NCI-H2171 (cell line): ENCODE measurements around the gene SLC9A9.
A peak's percentile ranks its signal among the peaks of the same experiment; 100 is the strongest.

Experiments used
- DNase-seq: peaks from one replicate; lab custom pipeline; 2025; lab: John Stamatoyannopoulos, UW

Gene SLC9A9

DNA sequence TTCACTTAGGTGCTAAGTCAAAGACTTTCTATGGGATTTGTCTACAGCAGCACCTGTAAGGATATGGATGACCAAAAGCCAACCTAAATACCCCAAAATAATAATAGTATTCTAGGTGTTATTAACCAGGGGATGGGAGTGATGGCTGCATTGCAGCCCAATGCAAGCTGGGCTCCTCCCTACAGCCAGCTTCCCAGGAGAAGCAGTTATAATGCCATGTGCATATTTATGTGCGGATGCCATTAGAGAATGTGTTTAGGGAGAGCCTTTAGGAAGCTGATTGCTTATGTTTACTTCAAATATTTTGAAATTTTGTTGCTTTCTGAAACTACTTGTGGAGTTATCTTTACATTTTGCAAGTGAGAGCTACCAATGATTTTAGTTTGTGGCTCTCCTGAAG, 491.4 kb downstream of the SLC9A9 start:
- no peak for DNase-seq

DNA sequence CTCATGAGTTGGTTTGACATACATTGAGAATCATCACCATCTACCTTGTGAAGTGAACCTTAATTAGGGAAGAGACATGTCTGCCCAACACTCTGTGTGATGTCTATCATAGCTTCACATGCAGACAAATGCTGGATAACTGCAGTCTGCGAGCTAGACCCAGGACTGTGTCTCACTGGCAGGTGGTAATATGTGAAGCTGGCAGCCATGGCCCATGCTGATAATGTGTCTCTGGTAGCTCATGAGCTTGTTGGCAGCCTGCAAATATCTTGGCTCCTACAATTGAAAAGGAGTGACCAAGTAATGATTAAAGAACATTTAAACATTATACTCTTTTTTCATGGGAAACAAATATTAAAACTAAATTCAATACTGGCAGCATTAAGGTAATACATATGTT, 493.9 kb downstream of the SLC9A9 start:
- no peak for DNase-seq

DNA sequence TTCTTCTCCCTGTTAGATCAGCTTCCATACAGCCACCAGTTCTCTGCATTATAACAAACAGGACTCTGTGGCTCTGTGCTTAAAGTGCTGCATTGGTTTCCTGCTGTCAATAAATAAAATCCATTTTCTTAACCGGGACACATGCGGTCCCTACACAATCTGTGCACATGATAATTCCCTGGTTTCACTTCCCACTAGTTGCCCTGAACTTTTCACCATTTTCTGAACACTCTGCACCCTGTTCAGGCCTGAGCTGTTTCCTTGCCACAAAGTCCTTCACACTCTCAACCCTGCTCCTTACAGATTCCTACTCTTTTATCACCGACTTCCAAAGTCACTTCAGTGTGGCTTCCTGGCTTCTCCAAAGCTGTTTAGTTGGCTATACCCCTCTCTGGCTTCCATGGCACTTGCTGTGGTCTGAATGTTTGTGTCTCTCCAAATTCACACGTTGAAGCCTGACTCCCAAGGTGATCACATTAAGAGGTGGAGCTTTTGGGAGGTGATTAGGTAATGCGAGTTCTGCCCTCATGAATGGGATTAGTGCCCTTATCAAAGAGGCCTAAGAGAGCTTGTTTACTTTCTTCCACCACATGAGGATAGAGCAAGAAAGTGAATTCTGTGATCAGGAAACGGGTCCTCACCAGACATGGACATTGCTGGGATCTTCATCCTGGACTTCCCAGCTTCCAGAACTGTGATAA, 495.3 kb downstream of the SLC9A9 start:
- no peak for DNase-seq

DNA sequence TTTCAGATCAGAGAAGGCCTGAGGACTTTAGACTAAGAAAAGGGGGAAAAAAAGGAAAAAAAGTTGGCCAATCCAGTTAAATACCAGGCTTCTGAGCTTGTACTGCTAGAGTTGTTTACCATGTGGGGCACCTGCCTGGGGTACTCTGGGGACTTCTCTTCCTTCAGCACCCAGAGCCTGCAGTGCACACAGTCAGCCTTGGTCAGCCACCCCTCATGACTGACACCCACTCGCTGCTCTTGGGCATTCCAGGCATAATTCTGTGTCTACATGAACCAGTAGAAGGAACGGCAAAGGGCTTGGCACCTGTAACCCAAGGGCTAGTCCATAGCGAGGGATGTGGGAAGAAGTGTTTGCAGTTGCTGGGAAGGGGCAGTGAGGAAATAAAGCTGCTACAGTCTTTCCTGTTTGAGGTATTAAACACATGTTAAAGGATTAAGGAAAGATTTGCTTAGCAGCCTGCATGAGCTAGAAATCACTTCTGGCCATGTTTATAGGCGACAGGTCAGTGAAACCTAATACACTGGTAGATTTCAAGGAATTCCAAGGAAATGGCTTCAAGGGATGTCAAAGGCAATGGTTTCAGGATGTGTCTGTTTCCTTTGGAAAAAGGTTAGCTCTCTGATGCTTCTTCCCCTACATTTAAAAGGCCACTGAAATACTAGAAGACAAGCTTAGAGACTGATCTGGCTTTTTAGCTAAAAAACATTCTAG, 496.2 kb downstream of the SLC9A9 start:
- no peak for DNase-seq

DNA sequence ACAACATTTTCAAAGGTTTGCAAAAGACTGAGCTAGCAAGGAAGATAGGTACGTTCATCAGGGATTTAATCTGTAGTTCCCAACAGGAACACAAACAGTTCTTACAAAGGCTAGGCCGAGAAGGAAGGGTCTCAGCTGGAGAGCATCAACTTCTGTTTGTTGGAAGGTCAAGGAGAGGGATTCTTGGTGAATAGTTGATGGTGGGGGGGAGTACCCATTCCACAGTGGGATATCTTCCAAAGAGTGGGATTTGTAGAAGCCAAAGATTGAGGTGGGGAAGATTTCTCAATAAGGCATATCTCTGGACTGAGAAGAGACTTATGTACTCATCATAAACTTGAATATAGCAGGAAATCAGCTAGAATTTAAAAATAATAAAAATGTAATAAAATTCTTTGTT, 496.9 kb downstream of the SLC9A9 start:
- DNase-seq = no peak

DNA sequence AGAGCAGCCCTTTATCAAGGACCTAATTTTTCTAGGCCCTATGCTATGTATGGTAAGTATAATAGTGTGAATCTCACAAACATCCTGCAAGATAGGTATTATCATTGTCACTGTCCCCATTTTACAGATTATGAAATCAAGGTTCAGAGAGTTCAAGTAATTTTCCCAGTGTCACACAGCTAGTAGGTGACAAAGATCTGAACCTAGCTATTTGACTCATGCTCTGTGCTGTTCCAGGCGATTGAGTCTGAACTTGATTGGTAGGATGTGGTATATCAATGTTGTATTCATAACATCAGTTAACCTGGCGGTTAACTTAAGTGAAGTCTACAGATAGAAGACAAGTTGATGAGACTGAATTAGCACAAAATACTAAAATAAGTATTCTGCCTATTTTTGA, 498.8 kb downstream of the SLC9A9 start:
- no peak for DNase-seq

GRCh38 chr3:143348486-143349327, 499.6 kb downstream of the SLC9A9 start:
- DNase-seq = no peak

GRCh38 chr3:143344516-143345165, 503.6 kb downstream of the SLC9A9 start:
- DNase-seq = no peak

DNA sequence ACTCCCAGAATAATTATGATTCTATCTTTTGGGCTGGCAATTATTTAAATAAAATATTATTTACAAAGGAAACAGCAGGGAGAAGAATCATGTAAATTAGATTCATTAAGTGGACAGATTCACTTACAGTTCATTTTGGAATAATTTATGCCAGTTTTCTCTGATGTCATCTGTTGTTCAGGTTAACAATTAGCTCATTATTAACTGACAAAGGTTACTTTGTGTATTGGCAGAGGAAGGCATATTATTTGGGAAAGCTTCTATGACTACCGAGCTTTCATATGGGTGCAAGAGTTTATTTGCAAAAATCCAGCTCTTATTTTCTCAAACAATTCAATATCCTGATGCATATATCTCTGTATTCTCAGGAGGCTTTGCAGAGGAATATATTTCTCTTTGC, 504.3 kb downstream of the SLC9A9 start:
- no peak for DNase-seq

- DNase-seq = no peak
Measured at GRCh38 chr3:143343031-143343430, 505.2 kb downstream of the SLC9A9 start.

- no peak for DNase-seq
Measured at GRCh38 chr3:143339451-143339850, 508.8 kb downstream of the SLC9A9 start.

DNA sequence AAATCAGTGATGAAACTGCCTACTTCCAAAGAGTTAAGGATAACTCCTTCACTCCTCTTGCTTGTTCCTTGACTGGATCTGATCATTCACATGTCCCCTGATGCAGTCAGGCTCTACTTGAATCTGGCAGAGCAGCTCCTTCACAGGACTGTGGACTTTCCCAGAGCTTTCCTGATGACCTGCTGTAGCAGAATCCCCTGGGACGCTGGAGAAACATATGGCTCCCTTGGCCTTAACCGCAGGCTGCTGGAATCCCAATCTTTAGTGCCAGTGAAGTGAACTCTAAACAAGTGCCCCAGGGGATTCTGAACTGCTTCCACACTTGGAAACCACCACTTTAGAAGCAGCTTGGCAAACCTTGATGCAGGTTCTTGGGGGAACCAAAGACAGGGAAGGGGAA, 510.9 kb downstream of the SLC9A9 start:
- DNase-seq = peak; percentile 98

- DNase-seq = no peak
Measured at GRCh38 chr3:143334231-143334630, 514.0 kb downstream of the SLC9A9 start.

DNA sequence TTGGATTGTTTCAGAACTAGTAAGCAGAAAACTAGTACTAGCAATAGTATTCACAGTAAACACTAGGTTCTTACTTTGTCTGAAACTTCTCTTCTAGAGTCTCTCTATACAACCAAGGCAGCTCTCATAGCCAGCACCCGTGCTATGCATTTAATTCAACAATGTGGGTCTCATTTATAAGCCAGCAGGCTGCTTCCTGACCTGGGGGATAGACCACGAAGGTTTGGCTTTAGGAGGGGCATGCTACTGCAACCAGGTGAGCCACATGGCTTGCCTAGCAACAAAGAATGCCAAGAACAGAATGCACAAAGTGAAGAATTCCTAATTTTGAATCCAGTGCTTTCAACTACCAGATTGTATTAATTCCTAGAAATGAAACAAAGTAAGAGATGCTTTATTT, 514.9 kb downstream of the SLC9A9 start:
- DNase-seq = no peak

DNA sequence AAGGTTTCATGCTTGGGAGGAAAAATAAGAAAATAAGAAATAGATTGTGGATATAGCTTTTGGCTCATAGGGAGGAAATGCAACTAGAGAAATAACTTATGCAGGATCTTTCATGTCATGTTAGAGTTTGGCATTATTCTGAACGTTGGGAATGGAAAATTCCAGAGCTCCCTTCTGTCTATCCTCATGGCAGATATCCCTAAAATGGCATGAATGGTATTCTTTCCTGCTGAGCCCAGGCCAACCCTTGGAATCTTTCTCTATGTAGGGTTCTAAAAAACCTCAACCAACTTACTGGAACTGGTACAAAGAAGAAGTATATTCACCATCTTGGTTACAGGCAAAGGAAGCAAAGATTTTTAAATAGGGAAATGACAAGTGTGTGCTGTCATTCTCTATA, 516.2 kb downstream of the SLC9A9 start:
- DNase-seq = no peak

- peak; percentile 85 for DNase-seq
Measured at GRCh38 chr3:143331350-143331749, 516.9 kb downstream of the SLC9A9 start.

DNA sequence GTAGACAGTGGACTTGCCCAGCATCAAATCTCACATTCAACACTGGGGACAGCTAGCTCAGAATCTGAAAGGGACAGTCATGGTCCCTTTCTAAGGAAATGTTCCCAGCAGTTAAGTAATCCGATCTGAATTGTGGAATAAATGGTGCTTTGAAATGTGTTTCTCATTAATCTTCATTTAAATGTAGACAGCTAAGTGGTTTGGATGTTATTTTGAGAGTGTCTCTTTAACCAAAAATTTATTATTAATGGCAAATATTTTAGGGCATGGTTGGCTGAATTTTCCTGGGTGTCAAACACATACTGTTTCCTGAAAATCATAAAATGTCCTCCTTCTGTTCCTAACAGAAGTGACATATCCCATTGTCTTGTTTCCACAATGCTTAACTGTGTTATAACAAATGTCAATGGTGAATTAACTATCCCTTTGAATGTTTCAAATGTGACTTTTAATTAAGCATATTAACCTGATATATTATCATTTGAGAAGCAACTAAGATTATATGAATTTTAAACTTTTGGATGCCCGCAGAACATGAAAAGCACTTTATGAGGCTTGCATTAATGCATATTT, 517.9 kb downstream of the SLC9A9 start:
- DNase-seq = no peak

DNA sequence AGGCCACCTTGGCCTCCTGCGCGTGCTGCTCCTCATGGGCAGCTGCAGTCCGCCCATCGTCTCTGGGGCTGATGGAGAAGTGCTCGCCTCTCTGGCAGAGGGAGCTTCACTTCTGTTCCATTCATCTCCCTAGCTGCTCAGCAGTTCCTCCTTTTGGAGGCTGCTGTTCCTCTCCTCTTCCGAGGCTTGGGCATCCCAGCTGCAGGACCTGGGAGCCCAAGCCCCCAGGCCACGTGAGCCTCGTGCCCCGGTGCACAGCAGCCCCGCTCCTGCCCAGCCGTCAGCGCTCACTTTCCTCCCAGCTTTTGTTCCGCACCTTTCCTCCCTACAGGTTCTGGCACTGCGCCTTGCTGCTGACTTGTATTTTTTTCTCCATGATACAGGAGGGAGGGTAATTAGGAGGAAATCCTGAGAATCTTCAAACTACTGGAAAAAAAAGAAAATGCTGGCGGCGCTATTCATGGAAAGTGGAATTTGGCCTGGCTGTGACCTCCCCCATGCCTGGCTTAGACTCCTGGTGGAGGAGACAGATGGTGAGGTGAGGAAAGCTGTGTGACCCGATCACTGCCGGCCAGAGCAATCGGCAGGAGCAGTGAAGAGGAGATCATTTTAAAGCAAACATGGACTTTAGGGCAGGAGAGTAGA, 518.6 kb downstream of the SLC9A9 start:
- DNase-seq = peak; percentile 66

- no peak for DNase-seq
Measured at GRCh38 chr3:143328451-143328850, 519.8 kb downstream of the SLC9A9 start.

DNA sequence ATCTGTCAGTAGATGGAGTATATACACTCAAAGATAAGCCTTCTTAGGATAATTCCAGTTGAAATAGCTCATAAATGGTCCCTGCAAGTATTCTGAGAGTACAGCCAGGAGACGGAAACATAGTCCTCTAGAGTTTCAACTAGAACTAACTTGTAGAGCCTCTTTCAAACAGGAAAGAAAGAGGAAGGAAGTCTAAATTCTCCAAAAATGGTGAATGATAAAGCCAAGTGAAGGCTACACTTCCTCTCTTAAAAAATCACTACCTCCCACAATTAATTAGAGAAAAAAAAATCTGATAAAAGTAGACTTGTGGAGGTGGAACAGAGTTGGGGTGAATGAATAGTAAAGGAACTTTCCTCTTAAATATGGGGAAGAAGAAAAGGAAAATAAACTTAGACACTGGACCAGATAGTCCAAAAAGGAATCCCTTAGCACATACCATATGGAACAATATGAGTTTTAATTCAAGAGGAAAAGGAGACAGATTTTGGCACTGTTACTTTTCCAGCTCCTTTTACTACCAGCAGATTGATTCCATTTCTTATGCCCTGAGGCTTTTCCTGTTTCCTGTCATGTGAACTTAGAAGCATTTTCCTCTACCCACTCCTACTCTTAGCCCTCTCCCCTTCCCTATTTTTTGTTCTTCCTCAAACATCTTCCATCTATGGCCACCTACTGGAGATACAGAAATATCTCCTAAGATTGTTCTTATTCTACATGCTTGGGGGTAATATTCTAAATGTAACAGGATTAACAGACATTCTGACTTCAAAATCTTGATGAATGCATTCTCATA, 521.1 kb downstream of the SLC9A9 start:
- no peak for DNase-seq
